Measurements from ENCODE around the gene MYO1D.
A peak's percentile ranks its signal among the peaks of the same experiment; 100 is the strongest.
"Not testable (repeated sequence)": the region's sequence is repeated elsewhere in the genome, so short reads cannot be mapped to it uniquely, and the experiment has no call there.

Gene MYO1D

DNA sequence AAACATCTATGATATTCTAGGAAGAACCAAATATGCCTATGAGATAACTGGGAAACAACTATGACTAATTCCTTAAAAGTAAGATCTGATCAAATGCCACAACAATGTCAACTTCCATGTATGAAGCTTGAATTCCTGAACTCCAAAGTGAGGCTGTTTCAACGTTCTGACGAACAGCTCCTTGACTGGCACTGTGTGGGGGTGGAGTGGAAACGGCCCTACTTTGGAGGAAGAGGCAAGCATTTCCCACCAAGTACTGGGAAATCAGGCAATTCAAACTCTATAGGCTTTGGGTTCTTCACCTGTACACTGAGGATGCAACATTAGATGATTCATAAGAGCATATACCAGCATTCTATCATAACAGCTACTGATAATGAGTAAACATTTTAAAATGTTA is 203.0 kb downstream of the MYO1D start:
- DNase-seq (ENCODE audit: low read depth) = no peak

DNA sequence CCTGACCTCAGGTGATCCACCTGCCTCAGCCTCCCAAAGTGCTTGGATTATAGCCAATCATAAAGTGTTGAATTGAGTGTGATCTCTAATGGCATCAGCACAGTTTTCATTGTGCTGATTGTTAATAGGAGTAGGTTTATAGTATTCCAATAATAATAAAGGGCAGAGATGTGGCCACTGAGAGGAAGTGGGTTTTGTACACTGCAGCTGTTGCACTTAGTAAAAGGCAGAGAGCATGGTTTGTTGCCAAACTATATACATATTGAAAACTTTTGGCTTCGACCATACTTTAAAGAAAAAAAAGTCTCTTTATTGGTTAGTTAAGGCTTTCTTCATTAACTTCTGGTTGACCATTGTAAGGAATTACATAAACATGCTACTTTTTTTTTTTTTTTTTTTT is 204.2 kb downstream of the MYO1D start:
- no peak for DNase-seq (ENCODE audit: low read depth)

DNA sequence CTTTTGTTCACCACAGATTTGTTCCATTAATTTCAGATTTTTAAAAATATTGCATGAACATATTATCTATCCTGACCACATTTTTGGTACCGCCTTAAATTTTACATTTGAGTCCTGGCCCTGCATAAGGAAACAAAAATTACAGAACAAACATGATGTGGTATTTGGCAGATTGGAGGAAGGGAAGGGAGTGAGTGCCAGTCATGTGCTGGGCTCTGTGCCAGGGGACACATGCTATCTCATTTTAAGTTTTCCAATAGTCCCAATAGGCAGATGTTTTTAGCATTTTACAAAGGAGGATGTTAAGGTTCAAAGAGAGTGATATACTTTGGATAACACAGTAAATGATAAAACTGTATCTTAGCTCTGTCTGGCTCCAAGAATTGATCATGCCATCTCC is 205.0 kb downstream of the MYO1D start:
- DNase-seq (ENCODE audit: low read depth) = peak; percentile 13

DNA sequence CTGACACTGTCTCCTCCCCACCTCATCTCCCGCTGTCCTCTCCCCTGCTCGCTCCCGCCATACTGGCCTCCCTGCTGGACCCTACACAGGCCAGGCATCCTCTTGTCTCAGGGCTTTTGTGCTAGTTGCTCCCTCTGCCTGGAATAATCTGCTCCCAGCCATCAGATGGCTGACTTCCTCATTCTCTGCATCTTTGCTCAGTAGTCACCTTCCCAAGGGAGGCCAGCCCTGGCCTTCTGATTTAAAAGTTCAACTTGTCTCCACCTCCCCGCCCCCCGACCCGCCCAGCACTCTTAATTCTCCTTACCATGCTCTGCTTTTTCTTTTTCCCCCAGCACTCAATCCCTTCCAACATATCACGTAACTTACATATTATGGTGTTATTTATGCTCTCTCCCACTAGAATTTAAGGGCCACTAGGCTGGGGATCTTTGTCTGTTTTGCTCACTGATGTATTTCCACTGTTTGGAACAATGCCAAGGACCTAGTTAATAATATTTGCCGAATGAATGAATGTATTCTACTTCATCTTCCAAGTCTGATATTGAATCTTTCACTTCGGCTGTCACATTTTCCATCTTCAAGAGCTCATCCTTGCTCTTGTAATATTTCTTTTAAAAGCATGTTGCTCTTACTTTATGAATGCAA is 211.9 kb downstream of the MYO1D start:
- no peak for DNase-seq (ENCODE audit: low read depth)

DNA sequence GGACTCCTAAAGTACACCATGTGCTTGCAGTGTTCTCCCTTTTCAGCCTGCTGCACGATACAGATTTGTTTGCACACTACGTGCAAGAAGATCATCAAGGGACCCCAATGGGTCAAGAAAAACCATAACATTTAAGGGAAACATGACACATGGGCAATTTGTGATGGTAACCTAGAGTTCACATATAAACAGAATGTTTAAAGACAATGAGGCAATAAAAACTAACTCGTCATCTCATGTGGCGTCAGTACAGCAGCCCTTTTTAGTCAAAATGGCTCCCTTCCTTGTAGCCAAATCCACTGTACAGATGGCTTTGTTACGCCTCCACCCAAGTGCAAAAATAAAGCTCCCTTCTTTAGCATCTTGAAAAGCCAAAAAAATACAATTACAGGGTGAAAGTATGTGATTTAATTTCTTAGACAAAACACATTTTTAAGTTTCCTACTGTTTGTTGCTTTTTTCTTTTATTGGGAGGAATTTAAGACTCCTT is 216.4 kb downstream of the MYO1D start:
- DNase-seq (ENCODE audit: low read depth) = no peak

DNA sequence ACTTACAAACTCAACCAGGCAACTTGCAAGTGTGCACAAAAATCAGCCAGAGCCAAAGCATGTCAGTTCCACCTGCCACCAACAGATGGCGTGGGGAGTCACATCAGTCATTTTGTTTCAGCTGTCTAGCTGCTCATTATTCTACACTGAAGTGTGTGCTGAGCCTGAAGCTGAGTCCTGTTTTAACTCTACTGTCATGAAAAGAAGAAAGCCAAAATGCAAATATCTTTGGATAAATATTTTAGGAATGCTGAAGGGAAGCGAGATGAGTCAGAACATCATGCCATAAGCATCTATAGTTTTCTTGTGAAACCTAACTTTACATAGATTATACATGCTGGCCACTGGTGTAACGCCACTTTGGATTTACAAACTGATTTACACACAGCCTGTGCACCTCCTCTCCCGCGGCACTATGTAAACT is 217.5 kb downstream of the MYO1D start:
- DNase-seq (ENCODE audit: low read depth) = peak; percentile 37

DNA sequence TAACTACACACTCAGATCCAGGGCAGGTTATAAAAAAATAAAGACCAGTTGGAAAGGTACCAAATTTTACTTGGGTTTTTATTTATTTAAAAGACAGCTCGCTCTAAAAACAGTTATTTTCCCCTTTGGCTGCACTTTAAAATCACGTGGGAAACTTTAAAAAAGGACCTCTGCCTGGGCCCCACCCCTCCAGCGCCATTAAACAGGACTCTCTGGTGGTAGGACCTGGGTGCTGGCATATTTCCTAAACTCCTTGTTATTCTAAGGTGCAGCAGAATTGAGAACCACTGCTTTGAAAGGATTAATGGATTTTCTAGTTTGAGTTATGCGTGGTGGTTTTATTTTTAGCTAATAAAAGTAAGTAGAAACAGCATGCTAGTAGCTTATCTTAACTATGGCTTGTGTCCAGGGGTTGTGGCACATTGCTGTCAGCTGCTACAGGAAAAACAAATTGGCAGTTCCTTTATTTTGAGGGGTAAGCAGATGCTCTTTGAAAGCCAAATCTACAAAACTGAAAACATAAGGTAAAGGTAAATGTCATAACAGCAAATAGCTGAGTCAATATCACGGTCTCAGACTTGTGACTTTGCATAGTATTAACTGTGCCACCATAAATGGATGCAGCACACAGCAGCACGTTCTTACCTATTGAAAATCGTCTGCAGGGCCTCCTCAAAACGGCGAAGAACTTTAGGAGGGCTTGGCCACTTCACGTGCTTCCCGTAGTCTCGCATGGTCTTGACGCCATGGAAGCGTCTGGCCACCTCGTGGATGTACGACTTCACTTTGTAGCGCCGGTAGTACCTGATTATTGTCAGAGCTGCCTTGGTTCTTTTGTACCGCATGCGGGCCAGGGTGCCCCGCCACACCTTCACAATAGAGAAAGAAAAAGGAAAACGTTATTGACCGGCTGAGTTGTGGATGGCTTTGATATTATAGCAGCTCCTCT is 218.2 kb downstream of the MYO1D start:
- no peak for DNase-seq (ENCODE audit: low read depth)

DNA sequence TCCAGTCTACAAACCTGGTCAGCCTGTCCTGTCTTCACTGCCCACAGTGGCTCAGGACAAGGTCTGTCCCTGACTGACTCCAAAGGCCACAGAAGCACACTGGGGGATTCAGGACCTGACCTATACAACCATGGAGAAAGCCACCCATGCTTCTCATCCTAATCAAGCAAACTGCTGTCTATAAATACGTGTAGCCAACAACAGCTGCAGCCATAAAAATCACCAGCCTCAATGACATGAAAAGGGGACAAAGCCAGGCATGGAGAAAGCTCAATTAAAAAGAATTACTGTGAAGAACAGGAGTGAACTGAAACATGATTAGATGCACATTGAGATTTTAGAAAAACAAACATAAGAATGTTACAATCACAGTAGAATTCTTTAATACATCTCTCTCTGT is 220.0 kb downstream of the MYO1D start:
- no peak for DNase-seq (ENCODE audit: low read depth)

DNA sequence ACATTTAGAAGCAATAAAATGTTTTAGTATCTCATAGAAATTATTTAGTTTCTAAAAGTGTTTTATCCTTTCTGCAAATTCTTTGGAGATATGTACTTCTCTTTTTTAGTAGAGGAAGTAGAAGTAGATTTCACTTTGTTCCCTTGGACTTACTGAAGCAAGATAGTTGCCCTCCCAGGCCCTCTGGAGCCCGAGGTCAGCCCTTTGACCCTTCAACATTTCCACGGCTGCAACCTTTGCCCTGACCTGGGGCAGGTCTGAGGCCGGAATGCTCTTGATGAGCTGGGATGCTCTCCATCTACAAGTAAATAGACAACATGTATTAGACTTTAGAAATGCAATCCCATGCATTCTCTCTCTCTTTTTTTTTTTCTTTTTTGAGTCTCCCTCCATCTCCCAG is 222.6 kb downstream of the MYO1D start:
- DNase-seq (ENCODE audit: low read depth) = no peak

DNA sequence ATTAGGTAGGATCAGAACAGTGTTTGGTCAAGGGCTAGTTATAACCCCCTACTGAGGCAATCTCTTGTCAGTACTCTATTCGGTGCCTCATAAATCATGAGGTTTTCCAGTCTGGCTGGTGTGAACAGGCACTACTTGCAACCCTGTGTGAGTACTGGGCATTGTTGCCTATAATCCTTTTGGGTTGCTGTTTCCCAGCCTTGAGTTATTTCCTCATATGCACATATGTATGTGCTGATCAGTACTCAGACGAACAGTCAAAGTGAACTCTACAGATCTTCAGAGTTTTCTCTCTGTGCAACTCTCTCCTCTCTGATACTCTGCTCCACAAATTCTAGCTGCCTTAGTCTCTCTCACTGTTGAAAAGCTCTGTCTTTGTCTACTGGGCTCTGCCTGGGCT is 225.8 kb downstream of the MYO1D start:
- DNase-seq (ENCODE audit: low read depth) = no peak

DNA sequence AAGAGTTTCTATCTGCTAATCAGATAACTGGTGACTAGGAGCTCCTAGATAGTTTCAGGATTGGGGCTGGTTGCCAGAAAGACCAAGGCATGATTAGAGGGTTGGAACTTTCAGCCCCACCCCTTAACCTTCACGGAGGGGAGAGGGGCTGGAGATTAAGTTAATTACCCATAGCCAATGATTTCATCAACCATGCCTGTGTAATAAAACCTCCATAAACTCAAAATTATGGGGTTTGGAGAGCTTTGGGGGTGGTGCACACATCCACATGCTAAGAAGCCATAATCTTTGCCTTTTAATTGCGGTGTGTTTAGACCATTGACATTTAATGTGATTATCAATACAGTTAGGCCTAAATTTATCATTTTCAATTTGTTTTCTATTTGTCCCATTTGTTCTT is 228.5 kb downstream of the MYO1D start:
- no peak for DNase-seq (ENCODE audit: low read depth)

DNA sequence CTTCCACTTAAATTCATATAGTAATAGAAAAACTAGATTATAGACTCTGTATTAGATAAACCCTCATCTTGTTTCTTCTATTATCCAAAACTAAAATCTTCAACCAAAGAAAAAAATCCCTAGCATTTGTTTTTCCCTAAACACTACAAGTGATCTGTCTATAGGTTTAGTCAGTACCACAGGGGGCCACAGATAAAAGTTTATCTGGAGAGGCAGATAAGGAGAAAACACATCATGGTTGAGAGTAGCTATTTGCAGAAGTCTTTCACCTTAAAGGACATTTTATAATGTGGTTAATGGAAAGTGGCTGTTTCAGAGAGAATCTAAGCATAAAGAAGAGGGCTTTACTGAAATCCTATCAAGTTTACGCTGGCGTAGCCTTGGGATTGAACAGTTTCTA is 230.0 kb downstream of the MYO1D start:
- DNase-seq (ENCODE audit: low read depth) = no peak

DNA sequence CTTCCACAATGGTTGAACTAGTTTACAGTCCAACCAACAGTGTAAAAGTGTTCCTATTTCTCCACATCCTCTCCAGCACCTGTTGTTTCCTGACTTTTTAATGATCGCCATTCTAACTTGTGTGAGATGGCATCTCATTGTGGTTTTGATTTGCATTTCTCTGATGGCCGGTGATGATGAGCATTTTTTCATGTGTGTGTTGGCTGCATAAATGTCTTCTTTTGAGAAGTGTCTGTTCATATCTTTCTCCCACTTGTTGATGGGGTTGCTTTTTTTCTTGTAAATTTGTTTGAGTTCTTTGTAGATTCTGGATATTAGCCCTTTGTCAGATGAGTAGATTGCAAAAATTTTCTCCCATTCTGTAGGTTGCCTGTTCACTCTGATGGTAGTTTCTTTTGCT is 235.4 kb downstream of the MYO1D start:
- DNase-seq (ENCODE audit: low read depth) = not testable (repeated sequence)

DNA sequence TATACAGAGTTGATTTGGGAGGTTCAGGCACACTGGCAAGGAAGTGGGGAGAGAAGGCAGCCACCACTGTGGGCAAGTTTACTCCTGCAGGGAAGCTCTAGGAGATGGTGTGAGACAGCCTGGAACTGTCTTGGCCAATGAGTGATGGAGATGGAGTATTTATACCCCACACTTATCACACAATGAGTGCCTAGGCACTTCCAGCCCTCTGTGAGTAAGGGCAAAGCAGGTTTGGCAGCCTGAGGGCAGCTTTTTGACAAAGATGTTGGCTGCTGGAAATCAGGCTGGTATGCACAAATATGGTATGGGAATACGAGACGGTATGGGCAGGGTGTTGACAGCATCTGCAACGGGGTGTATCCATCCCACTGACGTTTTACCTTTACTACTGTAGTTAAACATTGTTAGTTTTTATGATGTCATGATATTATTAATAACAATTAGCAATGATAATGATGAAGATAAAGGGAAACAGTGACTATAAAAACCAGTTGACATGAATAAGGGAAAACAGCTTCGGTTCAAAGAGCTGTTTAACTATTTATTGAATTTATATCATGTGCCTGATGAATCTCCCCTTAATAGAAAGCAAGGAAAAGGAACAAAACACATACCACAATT is 240.2 kb downstream of the MYO1D start:
- DNase-seq (ENCODE audit: low read depth) = no peak

DNA sequence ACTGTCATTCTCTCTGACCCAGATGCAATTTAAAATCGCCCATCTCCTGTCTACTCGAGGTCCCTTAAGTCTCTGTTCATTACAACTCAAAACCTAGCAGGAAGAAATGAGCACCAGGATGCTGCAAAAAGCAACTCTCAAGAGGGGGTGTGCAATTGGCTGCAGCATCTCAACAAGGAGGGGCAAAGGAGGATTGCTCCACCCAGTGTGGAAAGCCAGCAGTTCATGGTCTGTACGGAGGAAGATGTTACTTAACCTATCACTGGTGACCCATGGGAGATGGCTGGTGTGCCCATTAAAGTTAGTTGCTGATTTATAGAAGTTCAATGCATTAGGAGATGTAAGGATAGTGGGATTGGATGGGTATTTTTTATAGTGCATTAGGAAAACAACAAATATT is 242.8 kb downstream of the MYO1D start:
- no peak for DNase-seq (ENCODE audit: low read depth)

DNA sequence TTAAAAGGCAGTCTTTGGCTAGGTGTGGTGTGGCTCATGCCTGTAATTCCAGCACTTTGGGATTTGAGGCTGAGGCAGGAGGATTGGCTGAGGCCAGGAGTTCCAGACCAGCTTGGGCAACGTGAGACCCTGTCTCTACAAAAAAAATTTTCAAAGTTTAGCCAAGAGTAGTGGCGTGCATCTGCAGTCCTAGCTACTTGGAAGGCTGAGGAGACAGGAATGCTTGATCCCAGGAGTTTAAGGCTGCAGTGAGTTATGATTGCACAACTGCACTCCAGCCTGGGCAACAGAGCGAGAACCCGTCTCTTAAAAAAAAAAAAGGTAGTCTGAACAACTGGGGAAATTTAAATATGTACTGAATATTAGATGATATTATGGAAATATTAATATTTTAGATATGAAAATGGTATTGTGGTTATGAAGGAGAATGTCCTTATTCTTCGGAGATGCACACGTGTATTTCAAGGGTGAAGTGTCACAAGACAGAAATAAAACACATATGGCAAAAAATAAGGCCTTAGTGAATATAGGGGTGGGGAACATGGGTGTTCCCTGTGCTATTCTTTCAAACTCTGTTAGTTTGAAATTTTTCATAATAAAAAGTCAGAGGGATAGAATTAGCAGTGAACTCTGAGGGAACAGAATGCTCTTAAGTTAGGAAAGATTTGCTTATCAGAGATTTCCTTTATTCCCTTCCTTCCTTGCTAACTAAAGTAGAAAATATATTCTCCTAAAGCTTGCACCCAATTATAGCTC is 245.4 kb downstream of the MYO1D start:
- DNase-seq (ENCODE audit: low read depth) = no peak

DNA sequence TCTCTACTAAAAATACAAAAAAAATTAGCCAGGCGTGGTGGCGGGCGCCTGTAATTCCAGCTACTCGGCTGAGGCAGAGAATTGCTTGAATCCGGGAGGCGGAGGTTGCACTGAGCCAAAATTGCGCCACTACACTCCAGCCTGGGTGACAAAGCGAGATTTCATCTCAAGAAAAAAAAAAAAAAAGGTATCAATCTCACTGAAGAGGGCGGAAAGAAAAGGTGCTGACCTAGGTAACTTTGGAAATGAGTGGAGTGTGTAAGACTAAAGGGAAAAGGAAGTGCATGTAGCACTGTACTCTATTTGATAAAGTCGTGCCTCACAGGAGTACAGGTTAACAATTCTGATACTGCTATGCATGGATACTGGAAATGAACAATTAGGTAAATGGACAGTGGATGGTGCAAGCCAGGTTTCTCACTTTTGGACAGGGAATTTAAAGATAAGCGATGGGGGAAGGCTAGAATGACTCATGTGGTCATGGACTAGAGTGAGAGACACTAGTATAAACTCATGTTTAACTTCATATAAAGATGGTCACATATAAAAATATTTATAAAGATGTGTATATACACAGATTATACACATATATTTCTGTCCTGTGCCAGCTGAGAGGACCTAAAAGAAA is 247.2 kb downstream of the MYO1D start:
- no peak for DNase-seq (ENCODE audit: low read depth)

DNA sequence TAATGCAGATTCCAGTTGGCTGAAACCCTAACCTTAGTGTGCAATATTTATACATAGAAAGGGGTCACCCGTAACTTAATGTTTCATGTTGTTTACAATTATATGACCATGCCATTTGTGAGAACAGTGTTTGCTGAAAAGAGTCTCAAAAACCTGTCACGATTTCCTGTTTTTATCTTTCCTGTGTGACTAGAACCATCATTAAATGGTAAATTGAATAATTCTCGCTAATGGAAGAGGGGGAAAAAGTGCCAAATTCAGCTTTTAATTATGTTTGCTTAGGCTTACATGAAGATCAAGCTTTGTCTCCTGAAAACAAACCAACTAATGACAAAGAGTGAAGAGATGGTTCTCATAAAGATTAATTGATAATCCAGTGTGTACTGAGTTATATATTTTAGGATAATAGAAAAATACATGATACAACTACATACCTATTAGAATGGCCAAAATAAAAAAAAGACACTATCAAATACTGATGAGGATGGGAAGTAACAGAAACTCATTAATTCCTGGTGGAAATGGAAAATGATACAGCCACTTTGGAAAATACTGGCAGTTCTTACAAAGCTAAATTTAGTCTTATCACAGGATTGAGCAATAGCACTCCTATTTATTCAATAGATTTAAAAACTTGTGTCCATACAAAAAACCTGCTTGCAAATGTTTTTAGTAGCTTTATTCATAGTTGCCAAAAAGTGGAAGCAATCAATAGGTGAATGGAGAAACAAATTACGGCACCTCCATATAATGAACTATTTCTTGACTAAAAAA is 248.5 kb downstream of the MYO1D start:
- no peak for DNase-seq (ENCODE audit: low read depth)

DNA sequence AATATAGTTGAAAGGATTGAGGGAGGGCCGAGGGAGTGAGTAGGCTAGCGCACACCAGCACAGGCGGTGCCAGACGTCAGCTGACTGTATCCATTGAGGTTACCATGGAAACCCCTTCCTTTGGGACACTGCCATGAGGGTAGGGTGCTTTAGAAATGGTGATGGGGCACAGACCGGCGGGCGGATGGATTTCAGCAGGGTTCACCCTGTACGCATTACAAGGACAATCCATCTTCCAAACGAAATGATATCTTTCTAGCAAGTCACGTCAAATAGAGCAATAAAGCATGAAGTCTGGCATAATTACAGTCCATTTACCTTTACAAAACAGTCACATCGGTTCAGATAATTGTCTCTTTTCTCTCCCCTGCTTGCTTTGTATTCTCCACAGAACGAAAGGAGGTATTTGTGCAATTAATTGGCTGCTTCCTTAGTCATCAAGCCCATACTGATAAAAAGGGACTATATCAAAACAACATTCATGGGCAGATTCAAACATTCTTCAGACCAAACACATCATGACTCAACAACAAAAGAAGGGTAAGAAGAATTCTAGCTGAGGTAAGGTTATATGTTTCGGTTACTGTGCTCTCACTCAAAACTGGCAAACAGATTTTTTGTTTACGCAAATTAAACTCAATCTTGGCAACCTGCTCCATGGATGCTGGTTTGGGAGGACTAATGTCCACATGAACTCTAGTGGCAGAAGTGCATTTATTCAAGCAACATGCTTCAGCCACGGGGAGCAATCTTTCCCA is 249.5 kb downstream of the MYO1D start:
- DNase-seq (ENCODE audit: low read depth) = no peak

DNA sequence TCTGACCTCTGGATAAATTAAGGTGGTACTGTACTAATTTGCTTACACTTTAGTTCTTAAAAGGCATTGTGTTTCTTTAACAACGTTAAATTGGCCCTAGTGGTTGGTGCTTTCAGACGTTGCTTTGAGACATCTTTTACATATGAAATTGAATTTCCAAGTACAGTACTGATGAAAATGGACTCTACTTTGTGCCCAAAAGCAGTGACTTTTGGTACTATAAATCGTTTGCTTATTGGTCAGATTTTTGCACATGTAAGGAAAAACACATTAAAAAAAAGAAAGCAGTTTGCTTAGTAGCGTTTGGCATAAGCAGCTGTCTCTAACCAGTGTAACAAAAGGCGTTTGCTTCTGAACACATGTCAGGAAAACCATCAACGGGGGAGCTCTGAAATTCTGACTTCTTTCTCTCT is 250.5 kb downstream of the MYO1D start:
- no peak for DNase-seq (ENCODE audit: low read depth)
